NCI-H2029 (cell line): ENCODE data around the gene FGD5.

Experiments used
- DNase-seq: peaks from one replicate; lab custom pipeline; 2025; lab: John Stamatoyannopoulos, UW

FGD5 gene, protein sequence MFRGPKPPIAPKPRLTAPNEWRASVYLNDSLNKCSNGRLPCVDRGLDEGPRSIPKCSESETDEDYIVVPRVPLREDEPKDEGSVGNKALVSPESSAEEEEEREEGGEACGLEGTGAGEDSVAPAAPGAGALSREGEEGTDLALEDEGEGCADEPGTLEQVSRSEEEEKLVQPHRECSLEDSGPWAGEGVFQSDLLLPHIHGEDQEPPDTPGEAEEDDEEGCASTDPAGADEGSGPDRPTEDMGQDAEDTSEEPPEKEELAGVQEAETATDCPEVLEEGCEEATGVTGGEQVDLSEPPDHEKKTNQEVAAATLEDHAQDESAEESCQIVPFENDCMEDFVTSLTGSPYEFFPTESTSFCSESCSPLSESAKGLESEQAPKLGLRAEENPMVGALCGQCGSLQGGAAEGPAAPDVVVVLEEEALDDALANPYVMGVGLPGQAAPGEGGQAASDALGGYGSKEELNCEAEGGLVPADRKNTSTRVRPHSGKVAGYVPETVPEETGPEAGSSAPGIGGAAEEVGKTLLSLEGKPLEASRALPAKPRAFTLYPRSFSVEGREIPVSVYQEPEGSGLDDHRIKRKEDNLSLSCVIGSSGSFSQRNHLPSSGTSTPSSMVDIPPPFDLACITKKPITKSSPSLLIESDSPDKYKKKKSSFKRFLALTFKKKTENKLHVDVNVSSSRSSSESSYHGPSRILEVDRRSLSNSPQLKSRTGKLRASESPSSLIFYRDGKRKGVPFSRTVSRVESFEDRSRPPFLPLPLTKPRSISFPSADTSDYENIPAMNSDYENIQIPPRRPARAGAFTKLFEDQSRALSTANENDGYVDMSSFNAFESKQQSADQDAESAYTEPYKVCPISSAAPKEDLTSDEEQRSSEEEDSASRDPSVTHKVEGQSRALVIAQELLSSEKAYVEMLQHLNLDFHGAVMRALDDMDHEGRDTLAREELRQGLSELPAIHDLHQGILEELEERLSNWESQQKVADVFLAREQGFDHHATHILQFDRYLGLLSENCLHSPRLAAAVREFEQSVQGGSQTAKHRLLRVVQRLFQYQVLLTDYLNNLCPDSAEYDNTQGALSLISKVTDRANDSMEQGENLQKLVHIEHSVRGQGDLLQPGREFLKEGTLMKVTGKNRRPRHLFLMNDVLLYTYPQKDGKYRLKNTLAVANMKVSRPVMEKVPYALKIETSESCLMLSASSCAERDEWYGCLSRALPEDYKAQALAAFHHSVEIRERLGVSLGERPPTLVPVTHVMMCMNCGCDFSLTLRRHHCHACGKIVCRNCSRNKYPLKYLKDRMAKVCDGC (N-terminal part only)

DNA sequence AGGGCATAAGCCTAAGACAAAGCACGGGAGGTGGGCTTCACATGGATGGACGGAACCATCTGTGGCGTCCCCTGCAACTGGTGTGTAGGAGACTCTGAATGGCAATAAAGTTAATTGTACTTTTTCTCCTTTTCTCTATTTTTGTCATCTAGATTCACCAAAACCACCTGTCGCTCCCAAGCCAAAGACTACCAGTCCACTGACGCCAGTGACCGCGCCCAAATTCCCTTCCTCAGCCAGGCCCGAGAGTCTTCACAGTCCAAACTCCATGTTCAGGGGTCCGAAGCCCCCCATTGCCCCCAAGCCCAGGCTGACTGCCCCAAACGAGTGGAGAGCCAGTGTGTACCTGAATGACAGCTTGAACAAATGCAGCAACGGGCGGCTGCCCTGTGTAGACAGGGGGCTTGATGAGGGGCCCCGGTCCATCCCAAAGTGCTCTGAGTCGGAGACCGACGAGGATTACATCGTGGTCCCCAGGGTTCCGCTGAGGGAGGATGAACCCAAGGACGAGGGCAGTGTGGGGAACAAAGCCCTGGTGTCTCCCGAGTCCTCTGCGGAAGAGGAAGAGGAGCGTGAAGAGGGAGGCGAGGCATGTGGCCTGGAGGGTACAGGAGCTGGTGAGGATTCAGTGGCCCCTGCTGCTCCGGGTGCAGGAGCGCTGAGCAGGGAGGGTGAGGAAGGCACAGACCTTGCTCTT lies at the start of gene FGD5:
Gene FGD5, plus strand, starts transcription at position 159 of the 697 bp plus-strand sequence. Its CDS starts 110 bp downstream, at position 269.
- DNase-seq = no peak

DNA sequence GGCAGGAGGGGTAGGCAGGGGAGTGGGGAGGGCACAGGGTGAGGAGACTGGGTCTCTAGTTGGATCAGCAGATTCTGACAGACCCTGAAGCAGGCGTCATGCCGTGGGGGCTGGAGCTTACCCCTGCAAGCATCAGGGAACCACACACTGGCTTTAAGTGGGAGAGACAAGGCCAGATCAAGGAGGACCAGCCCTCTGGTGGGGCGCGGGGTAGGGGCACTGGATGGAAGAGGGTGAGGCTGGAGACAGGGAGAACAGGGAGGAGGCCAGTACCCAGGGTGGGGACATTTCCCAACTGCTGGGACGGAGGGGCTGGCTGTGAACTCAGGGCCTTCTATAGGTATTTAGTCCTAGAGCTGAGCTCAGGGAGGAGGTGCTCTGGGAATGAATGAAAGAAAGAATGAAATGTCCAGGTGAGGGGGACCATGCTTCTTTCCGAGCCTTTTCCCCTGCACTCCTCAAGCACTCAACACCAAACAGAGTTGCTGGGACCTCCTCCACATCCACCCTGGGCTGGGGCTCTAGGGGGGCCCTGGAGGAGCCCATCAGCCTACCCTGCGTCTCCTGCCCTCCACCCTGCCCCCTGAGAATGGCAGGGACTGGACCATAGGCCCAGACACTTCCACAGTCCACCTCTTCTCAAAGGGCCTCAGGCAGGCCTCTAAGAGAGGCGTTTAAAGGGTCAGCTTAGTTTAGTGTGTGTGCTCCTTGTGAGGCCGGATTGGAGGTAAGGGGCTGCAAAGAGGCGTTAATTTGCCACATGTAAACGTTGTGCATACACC lies 49.0 kb upstream of the FGD5 start:
- no peak for DNase-seq

DNA sequence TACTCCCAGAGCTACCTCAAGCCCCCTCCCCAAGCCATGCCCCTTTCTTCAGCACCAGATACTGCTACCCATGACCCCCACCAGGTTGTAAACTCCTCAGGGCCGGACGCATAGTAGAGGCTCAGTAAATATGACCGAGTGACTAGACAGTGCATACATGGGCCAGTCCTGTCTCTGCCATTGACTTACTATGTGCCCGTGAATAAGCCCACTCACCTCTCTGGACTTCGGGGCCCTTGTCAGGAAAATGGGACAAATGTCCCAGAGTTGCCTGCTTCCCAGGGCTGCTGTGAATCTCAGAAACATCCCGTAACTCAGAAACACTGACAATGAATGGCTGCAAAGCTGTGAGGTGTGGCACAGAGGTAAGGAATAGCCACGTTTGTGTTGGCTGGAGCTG lies 48.2 kb upstream of the FGD5 start:
- no peak for DNase-seq

DNA sequence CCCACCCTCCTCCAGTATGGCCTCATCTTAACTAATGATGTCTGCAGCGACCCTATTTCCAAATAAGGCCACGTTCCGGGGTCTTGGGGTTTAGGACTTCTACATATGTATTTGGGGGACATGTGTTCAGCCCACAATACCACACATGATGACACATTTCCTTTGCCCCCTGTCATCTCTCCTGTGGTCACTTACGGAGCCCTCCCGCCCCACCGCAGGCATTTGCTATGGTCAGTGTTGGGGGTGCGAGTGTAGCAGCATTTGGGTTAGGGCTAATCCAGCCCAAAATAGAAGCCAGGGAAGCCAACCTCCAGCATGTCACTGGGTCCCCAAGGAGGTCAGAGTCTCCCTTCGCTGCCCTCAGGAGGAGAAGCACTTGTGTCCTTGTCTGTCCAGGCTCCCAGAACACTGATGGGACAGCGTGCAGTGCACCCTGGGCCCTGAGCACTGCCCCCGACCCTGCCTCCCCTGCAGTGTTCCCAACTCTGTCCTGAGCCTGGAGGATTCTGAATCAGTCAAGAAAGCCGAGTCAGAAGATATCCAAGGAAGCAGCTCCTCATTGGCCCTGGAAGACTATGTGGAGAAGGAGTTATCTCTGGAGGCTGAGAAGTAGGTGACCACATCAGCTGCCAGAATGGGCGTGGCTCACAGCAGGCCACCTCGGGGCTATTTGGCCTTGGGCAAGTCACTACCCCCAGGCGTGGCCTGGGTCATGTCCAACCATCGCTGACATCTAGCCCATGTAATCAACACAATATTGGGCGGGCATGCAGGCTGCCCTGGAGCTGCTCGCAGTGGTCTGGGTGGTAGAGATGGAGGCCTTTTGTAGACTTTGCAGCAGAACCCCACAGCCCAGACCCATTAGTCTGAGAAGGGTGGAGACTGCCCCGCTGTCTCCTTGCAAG lies 46.9 kb upstream of the FGD5 start:
- no peak for DNase-seq

DNA sequence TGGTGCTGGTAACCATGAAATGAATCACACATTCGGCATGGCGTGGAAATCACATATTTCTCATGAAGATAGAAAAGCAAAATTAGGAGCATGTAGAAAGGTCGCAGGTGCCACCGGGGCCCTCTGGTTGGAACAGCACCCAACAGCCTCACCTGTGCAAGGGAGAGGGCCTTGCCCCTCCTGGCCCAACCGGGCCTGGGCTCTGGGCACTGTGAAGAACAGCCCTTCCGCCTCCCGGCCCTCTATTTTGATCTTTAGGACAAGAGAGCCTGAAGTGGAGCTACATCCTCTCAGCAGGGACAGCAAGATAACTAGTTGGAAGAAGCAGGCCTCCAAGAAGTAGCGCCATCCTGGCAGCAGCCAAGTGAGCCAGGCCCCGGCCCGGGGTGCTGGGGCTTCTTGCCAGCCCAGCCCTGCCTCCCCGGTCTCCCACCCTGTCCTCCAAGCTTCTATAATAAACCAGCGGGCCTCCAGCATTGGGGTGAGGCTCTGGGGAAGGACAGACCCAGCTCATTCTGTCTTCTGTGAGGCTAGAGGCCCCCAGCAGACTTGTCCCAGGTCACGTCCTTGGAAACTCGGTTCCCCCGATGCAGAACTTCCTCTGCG lies 46.1 kb upstream of the FGD5 start:
- no peak for DNase-seq

DNA sequence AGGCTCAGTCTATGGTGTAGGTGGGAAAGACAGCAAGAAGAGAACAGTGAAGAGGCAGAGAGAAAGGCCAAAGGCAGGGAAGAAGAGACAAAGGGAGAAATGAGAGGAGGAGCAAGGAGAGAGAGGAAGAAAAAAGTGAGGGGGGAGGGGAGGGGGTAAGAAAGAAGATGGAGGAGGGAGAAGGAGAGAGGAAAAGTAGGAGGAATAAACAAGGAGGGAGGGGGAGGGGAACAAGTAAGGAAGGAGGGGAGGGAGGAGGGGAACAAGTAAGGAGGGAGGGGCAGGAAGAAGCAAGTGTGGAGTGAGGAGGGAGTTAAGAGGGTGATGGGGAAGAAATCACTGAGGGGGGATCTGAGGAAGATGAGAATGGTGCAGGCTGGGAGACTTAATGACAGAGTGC lies 45.5 kb upstream of the FGD5 start:
- DNase-seq = no peak

DNA sequence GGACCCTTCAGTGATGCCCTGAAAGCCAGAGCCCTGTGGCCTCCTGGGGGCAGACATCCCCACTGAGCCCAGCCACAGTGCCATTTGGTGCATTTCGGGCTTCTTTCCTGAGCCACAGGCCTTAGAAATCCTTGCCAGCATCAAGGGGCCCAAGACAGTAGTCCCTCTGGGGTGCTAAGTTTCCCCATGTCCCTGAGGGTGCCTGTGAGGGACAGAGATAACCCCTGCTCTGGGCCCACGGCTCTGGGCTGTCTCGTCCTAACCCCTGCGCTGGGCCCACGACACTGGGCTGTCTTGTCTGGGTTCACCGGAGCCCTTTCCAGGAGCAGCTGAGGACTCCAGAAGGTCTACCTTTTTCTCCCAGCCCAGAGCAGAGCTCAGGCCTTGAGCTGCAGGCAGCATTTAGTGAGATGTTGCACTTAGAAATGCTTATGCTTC lies 45.1 kb upstream of the FGD5 start:
- no peak for DNase-seq

DNA sequence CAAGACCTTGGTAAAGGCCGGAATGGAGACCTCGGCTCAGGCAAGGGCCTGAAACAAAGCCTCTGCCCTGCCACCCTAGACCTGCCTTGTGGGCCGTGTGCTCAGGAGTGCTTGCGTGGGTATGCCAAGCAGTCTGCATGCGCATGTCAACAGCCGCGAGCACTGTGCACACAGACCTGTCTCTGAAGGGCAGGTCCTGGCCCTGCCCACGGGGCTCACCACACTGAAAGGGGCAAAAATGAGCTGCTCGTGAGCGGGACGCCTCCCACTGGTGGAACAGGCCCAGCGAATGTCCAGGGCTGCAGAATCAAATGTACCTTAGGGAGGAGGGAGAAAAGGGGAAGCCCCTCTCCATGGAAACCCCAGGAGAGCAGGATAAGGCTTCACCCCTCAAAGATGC lies 44.3 kb upstream of the FGD5 start:
- DNase-seq = no peak

DNA sequence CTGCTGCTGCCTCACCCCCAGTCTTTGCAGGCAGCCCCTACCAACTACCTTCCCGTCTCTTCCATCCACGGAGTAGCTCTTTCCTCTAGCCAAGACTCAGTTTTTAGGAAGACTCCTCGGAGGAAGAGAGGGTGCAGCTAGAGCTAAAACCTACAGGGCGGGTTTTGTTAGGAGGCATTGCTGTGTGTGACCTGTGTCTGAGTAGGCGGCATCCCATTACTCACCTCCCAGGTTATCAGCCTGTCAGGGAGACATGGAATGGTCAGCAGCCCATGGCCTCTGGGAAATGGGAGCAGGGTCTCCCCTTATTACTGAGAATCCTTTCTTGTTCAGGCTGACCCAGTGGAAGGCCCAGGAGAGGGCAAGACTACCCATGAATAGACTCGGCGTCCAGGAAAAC lies 43.8 kb upstream of the FGD5 start:
- DNase-seq = no peak

DNA sequence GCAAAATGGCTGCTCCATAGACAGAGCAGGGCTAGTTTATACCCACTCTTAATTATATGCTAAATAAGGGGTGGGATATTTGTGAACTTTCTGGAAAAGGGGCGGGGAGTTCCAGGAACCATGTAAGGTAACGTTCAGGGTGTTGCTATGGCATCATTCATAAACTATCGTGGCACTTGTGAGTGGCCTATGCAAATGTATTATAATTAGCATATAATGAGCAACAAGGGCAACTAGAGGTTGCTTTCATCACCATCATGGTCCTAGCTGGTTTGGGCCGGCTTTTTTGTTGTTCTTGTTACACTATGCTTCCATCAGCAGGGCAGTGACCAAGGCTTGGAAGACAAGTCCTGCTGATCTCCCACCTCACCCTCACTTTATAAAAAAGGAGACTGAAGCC lies 43.2 kb upstream of the FGD5 start:
- no peak for DNase-seq

DNA sequence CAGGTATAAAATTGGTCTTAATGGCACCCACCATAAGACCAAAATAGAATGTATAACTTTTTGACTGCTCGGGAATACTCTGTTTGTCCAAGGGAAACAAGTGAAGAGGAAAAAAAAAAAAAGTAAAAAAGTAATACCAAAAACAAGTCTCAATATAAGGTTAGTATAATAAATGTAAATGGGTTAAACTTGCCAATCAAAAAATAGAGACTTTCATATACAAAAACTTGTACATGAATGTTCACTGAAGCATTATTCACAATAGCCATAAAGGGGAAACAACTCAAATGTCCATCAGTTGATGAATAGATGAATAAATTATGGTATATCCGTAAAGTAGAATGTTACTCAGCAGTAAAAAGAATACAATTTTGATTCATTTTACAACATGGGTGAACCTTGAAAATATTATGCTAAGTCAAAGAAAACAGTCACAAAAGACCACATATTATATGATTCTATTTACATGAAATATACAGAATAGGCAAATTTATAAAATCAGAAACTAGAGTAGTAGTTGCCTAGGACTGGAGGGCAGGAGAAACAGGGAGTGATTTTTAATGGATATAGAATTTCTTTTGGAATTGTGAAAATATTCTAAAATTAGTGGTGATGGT lies 39.6 kb upstream of the FGD5 start:
- no peak for DNase-seq

DNA sequence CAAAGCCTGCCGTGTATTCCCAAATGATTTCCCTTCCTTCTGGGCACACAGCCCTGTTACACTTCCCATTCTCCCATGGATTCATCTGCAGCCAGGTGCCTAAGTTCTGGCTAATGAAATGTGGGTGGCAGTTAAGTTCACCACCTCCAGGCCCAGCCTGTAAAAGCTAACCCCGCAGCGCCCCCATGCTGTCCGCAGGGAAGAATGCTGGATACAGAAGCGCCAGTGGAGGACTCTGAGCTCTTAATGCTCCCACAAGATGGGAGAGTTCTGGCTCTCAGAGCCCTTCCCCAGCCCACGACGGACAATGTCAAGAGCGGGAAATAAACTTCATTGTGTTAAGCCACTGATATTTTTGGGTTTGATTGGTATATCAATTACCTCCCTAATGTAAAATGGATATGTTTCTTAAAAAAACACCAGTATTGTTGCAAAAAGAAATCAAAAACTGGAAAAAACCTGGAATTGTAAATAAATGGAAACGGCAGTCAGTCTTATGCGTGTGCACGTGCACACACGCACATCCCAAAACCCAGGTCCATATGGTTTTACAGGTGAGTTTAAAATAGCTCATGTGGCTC lies 37.7 kb upstream of the FGD5 start:
- no peak for DNase-seq

DNA sequence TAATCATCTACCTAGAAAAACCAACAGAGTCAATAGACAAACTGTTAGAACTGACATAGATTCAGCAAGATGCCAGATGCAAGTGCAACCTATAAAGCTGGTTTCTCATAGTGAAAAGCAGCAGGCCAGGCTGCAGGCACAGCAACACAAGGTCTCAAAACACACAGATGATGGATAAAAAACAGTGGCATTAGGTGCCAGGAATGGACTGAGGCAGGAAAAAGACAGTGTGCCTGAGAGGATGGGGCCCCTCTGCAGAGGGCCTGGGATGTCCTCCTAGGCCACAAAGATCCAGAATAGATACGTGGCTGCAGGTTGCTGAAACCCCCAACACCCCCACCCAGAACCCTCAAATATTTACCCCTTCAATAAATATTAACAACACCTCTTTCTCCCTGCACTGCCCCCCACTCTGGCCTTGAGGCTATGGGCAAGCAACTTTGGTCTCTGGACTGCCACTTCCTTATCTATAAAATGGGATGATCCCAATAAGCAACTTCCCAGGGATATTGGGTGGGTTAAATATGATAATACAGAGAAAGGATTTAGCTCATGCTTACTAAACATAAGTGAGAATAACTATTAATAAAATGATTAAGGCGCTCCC lies 35.2 kb upstream of the FGD5 start:
- no peak for DNase-seq

DNA sequence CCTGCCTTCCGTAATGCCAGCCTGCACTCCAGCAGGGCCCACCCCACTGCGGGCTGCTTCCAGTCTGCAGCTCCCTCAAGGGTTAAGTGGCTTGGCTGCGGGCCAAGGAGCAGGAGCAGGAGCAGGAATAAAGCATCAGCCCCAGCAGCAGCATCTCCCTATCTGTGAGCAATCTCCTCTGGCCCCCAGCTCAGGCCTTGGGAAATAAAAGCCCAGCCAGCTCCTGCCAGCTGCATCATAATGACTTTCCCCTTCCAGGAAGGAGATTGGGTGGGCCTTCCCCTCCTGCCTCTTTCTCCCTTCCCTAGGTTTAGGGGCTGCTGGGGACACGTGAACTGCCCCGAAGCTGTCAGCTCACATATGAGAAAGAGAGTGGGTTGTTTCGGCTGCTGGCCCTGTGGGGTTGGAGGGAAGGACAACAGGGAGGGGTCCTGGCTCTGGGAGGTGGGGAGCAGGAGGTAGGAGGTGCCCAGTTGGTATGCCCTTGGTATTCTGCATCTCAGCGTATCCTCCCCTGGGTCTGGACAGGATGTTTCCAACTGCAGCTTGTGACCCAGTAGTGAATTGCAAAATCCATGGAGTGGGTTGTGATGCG lies 34.6 kb upstream of the FGD5 start:
- peak; percentile 33 for DNase-seq

DNA sequence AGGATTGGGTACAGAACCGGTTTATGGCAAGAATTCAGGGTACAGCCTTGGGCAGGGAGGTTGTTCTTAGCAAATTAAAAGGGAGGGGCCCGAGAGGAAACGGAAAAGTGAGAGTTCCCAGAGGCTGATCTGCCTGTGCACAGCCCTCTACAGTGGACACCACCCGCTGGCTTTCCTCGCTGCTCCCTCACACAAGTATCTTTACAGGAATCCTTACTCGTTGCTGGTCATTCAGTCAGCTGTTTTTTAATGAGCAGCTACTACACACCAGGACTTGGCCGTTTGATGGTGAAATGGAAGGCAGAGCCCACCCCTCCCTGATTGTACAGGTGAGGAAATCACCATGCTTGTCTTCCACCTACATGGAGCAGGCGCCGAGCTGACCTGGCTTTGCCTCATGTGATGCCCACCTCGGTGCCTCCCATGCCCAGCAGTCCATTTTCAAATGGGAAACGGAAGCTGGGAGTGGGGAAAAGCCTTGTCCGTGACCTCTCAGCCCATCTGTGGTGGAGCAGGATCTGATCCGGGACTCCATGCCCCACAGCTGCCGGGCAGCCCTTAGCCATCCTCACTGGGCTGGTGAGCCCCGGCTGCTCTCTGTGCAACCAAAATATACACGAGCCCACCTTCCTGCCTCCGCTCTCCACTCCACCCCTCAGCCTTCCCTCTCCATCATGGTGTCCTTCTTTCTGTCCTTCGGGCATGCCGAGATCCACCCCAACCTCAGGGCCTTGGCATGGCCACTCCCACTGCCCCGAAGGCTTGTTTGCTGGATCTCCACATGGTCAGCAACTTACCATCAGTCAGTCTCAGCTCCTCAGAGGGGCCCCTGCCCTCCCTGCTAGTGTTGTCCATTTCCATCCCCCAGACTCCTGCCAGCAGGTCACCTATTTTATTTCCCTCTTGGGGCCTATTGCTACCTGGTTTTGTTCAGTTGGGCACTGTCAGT lies 33.3 kb upstream of the FGD5 start:
- no peak for DNase-seq

DNA sequence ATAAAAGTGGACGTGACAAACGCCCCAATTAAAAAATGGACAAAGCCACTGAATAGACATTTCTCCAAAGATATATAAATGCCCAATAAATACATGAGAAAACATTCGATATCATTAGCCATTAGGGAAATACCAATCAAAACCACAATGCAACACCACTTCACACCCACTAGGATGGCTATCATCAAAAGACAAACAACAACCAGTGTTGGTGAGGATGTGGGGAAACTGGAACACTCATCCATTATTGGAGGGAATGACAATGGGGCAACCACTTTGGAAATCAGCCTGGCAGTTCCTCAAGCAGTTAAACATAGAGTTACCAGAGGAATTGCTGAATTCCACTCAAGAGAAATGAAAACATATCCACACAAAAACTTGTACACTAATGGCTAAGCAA lies 32.4 kb upstream of the FGD5 start:
- no peak for DNase-seq

DNA sequence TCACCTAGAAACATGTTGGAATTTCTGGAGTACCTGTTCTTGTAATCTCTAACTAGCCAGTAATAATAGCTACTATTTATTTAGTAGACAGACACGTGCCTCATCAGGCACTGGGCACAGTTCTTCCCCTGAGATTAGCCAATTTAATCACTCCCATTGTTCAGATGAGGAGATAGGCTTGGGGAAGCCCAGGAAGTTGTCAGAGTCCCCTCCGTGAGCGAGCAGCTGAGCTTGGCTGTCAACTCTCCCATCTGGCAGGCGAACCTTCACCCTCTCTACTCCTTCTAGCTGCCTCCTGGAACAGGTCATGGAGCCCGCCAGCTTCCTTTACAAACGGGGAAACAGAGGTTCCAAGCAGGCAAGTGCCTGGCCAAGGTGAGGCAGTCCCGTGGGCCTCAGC lies 31.1 kb upstream of the FGD5 start:
- DNase-seq = peak; percentile 5
